A549 (cell line): Measurements from ENCODE around the gene ARAP1.

Experiments used
- CTCF ChIP-seq: fragments of >200 bp; sonication (Bioruptor Twin); formaldehyde crosslinking; IDR thresholded peaks from 3 replicates; pipeline ENCODE4 v1.5.1; 2016
- KDM5A ChIP-seq: fragments of 200-600 bp; sonication (generic); IDR thresholded peaks from 2 replicates; pipeline ENCODE4 v1.6.1; 2016; ENCODE audit warnings: antibody characterized with exemption, mild to moderate bottlenecking
- MAFK ChIP-seq: fragments of 450-650 bp; IDR thresholded peaks from 2 replicates; pipeline ENCODE4 v1.6.1; 2014; ENCODE audit not compliant: partially characterized antibody
- NFE2L2 ChIP-seq: fragments of 150-350 bp; conservative IDR thresholded peaks from 2 replicates; pipeline ENCODE4 v1.6.1; 2014; ENCODE audit warnings: low read length
- POLR2A ChIP-seq: IDR thresholded peaks from 2 replicates; pipeline ENCODE4 v1.6.1; 2012; ENCODE audit warnings: mild to moderate bottlenecking, low read length
- REST ChIP-seq: fragments of 200-600 bp; sonication (generic); IDR thresholded peaks from 2 replicates; pipeline ENCODE4 v1.6.1; 2016; ENCODE audit warnings: antibody characterized with exemption, mild to moderate bottlenecking, moderate library complexity
- RNF2 ChIP-seq: fragments of 200-600 bp; sonication (generic); IDR thresholded peaks from 2 replicates; pipeline ENCODE4 v1.6.1; 2016; ENCODE audit warnings: low read depth, mild to moderate bottlenecking, antibody characterized with exemption, moderate library complexity, borderline replicate concordance

GRCh38 chr11:72769680-72770079 is 17.5 kb upstream of the ARAP1 start:
- no peak for TF ChIP-seq CTCF
- TF ChIP-seq POLR2A: no peak
- TF ChIP-seq RNF2: no peak
- no peak for TF ChIP-seq REST
- no peak for TF ChIP-seq MAFK
- TF ChIP-seq NFE2L2: no peak
- TF ChIP-seq KDM5A: no peak
